Pancreas (tissue), 8 donors: ENCODE results near the gene IL34. TPM values are rescaled to one million over a fixed set of nuclear protein-coding genes. Genes with fewer than 3 reads are reported as not detected.

Source experiments
- polyA plus RNA-seq, 2 donors: library from polyadenylated mRNA; stranded (reverse); fragments of 200-250 nt; gene quantifications; one replicate each; pipeline ENCODE4 v1.2.3, GENCODE V29; 2013
- total RNA-seq, 6 donors: library from RNA; stranded (reverse); fragmentation: NEBNext Ultra II Directional in 4 of 6; extraction: Animal tissue kit (Norgen Biotek cat#: 25700) in 4 of 6; gene quantifications; one replicate each; pipeline versions ENCODE4 v1.2.1 to v1.2.4, GENCODE V29; 2021 to 2023
- donor health status: healthy with polysubstance abuse.
- donor health status: DM: no; HTN: no; CAD: no; lungs with moderate emphysema.
- donor health status: DM: no; HTN: no; CAD: no.
- donor health status: Bipolar disorder and iron deficiency.
- donor health status: DM: yes; HTN: yes; CAD: no.
- donor health status: DM: no; HTN: no; CAD: no.
- donor health status: DM: no; HTN: no; CAD: no.
- donor health status: DM: yes; HTN: yes; CAD: no.

IL34 gene
- total and polyA plus RNA-seq, 8 donors, result 0.51 to 3.9 (median 1.7) TPM

Other genes with a start within 250 kb of the IL34 start
- gene ST3GAL2, start 207.5 kb upstream of the IL34 start, total RNA-seq, result 10 to 100 TPM in 2 of 6 donors, 1 to 10 TPM in 4; 3.5 to 16.2 (median 4.6) TPM
- gene ST3GAL2, start 207.5 kb upstream of the IL34 start, polyA plus RNA-seq, result 1 to 10 TPM; 4.2 to 5.8 TPM
- gene FCSK, start 192.0 kb upstream of the IL34 start, total RNA-seq, result 10 to 100 TPM; 11.7 to 17.0 (median 13.9) TPM
- 10 to 100 TPM; 30.9 to 33.6 TPM for gene FCSK, start 192.0 kb upstream of the IL34 start, polyA plus RNA-seq
- gene COG4, start 123.0 kb upstream of the IL34 start, total RNA-seq, result 10 to 100 TPM; 12.3 to 36.2 (median 16.6) TPM
- 10 to 100 TPM; 46.3 to 56.4 TPM for gene COG4, start 123.0 kb upstream of the IL34 start, polyA plus RNA-seq
- 100 to 1,000 TPM in 3 of 6 donors, 10 to 100 TPM in 3; 66.3 to 131 (median 103) TPM for gene SF3B3, start 122.7 kb upstream of the IL34 start, total RNA-seq
- gene SF3B3, start 122.7 kb upstream of the IL34 start, polyA plus RNA-seq, result 10 to 100 TPM; 43.9 to 68.3 TPM
- 10 to 100 TPM in 2 of 6 donors, 1 to 10 TPM in 4; 5.0 to 17.3 (median 8.5) TPM for gene MTSS2, start 39.5 kb downstream of the IL34 start, total RNA-seq
- 10 to 100 TPM; 34.3 to 39.1 TPM for gene MTSS2, start 39.5 kb downstream of the IL34 start, polyA plus RNA-seq
- 10 to 100 TPM in 5 of 6 donors, 1 to 10 TPM in 1; 9.6 to 21.8 (median 14.1) TPM for gene VAC14, start 154.6 kb downstream of the IL34 start, total RNA-seq
- gene VAC14, start 154.6 kb downstream of the IL34 start, polyA plus RNA-seq, result 10 to 100 TPM; 32.2 to 36.3 TPM